A549 (cell line): ENCODE results near the gene CAB39.

Source experiments
- BHLHE40 ChIP-seq: IDR thresholded peaks from 2 replicates; pipeline ENCODE4 v1.6.1; 2012; ENCODE audit warnings: low read depth, low read length, inconsistent platforms
- MAZ ChIP-seq: fragments of 150-350 bp; IDR thresholded peaks from 2 replicates; pipeline ENCODE4 v1.6.1; 2014; ENCODE audit warnings: antibody characterized with exemption, low read depth, low read length, borderline replicate concordance
- POLR2A ChIP-seq: IDR thresholded peaks from 2 replicates; pipeline ENCODE4 v1.6.1; 2012; ENCODE audit warnings: mild to moderate bottlenecking, low read length
- POLR2AphosphoS2 ChIP-seq: conservative IDR thresholded peaks from 2 replicates; pipeline ENCODE4 v1.6.1; 2012; ENCODE audit warnings: low read length, improper control_type of control experiment, inconsistent platforms
- RFX5 ChIP-seq: fragments of 450-650 bp; IDR thresholded peaks from 2 replicates; pipeline ENCODE4 v1.7.1; 2014; ENCODE audit warnings: antibody characterized with exemption, mild to moderate bottlenecking, moderate library complexity
- ZNF302 ChIP-seq: fragments of 250-450 bp; sonication (Bioruptor Pico); IDR thresholded peaks from 2 replicates; pipeline ENCODE4 v1.9.0; 2021; ENCODE audit warnings: inconsistent platforms, mild to moderate bottlenecking, moderate library complexity
- TF ChIP-seq, protein P1 (sequence below): IDR thresholded peaks from 2 replicates; pipeline ENCODE4 v1.6.1; 2012
- TF ChIP-seq, protein P2 (sequence below): IDR thresholded peaks from 2 replicates; pipeline ENCODE4 v1.6.1; 2012
- TF ChIP-seq, protein P3 (sequence below): fragments of >200 bp; sonication (Bioruptor Twin); formaldehyde crosslinking; IDR thresholded peaks from 3 replicates; pipeline ENCODE4 v1.5.1; 2016
- TF ChIP-seq, protein P4 (sequence below): fragments of 200-600 bp; sonication (generic); IDR thresholded peaks from 2 replicates; pipeline ENCODE4 v1.6.1; 2016; ENCODE audit warnings: antibody characterized with exemption, mild to moderate bottlenecking, moderate library complexity
- TF ChIP-seq, protein P5 (sequence below): fragments of 150-350 bp; IDR thresholded peaks from 2 replicates; pipeline ENCODE4 v1.6.1; 2014; ENCODE audit warnings: low read depth, mild to moderate bottlenecking, low read length
- TF ChIP-seq, protein P6 (sequence below): IDR thresholded peaks from 2 replicates; pipeline ENCODE4 v1.6.1; 2012; ENCODE audit warnings: low read depth, borderline replicate concordance

DNA sequence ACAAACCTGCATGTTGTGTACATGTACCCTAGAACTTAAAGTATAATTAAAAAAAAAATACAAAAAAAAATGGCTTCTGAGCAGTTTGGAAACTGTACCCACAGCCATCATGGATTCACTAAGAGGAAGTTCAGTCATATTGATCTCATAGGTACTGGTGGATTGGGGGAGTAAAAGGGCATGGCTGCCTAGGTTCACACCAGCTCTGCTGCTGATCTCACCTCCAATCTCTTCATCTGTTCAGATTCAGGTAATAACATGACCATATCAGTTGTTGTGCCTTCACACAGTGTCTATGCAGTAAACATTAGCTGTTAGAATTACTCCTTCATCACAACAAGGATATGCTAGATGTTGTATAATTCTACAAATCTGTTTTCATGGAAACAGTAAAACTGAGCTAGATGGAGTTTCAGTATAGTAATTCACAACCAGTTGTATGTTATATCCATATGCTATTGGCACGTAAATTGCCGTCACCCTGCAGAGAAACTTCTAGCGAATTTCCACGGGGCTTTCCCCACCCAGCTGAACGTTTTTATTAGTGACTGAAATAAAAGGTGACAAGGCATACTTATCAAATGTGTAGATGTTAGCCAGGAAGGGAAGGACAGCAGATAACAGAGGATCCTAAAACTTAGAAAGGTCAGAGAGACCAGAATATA lies 92.8 kb downstream of the CAB39 start:
- TF ChIP-seq, protein P1, sequence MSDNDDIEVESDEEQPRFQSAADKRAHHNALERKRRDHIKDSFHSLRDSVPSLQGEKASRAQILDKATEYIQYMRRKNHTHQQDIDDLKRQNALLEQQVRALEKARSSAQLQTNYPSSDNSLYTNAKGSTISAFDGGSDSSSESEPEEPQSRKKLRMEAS = no peak
- TF ChIP-seq POLR2A (no peak), POLR2AphosphoS2 (no peak), BHLHE40 (no peak), MAZ (no peak), ZNF302 (no peak), RFX5 (no peak)
- TF ChIP-seq, protein P2, sequence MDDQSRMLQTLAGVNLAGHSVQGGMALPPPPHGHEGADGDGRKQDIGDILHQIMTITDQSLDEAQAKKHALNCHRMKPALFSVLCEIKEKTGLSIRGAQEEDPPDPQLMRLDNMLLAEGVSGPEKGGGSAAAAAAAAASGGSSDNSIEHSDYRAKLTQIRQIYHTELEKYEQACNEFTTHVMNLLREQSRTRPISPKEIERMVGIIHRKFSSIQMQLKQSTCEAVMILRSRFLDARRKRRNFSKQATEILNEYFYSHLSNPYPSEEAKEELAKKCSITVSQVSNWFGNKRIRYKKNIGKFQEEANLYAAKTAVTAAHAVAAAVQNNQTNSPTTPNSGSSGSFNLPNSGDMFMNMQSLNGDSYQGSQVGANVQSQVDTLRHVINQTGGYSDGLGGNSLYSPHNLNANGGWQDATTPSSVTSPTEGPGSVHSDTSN = no peak
- TF ChIP-seq, protein P3, sequence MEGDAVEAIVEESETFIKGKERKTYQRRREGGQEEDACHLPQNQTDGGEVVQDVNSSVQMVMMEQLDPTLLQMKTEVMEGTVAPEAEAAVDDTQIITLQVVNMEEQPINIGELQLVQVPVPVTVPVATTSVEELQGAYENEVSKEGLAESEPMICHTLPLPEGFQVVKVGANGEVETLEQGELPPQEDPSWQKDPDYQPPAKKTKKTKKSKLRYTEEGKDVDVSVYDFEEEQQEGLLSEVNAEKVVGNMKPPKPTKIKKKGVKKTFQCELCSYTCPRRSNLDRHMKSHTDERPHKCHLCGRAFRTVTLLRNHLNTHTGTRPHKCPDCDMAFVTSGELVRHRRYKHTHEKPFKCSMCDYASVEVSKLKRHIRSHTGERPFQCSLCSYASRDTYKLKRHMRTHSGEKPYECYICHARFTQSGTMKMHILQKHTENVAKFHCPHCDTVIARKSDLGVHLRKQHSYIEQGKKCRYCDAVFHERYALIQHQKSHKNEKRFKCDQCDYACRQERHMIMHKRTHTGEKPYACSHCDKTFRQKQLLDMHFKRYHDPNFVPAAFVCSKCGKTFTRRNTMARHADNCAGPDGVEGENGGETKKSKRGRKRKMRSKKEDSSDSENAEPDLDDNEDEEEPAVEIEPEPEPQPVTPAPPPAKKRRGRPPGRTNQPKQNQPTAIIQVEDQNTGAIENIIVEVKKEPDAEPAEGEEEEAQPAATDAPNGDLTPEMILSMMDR = no peak
- TF ChIP-seq, protein P4, sequence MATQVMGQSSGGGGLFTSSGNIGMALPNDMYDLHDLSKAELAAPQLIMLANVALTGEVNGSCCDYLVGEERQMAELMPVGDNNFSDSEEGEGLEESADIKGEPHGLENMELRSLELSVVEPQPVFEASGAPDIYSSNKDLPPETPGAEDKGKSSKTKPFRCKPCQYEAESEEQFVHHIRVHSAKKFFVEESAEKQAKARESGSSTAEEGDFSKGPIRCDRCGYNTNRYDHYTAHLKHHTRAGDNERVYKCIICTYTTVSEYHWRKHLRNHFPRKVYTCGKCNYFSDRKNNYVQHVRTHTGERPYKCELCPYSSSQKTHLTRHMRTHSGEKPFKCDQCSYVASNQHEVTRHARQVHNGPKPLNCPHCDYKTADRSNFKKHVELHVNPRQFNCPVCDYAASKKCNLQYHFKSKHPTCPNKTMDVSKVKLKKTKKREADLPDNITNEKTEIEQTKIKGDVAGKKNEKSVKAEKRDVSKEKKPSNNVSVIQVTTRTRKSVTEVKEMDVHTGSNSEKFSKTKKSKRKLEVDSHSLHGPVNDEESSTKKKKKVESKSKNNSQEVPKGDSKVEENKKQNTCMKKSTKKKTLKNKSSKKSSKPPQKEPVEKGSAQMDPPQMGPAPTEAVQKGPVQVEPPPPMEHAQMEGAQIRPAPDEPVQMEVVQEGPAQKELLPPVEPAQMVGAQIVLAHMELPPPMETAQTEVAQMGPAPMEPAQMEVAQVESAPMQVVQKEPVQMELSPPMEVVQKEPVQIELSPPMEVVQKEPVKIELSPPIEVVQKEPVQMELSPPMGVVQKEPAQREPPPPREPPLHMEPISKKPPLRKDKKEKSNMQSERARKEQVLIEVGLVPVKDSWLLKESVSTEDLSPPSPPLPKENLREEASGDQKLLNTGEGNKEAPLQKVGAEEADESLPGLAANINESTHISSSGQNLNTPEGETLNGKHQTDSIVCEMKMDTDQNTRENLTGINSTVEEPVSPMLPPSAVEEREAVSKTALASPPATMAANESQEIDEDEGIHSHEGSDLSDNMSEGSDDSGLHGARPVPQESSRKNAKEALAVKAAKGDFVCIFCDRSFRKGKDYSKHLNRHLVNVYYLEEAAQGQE = no peak
- TF ChIP-seq, protein P5, sequence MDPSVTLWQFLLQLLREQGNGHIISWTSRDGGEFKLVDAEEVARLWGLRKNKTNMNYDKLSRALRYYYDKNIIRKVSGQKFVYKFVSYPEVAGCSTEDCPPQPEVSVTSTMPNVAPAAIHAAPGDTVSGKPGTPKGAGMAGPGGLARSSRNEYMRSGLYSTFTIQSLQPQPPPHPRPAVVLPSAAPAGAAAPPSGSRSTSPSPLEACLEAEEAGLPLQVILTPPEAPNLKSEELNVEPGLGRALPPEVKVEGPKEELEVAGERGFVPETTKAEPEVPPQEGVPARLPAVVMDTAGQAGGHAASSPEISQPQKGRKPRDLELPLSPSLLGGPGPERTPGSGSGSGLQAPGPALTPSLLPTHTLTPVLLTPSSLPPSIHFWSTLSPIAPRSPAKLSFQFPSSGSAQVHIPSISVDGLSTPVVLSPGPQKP = no peak
- TF ChIP-seq, protein P6, sequence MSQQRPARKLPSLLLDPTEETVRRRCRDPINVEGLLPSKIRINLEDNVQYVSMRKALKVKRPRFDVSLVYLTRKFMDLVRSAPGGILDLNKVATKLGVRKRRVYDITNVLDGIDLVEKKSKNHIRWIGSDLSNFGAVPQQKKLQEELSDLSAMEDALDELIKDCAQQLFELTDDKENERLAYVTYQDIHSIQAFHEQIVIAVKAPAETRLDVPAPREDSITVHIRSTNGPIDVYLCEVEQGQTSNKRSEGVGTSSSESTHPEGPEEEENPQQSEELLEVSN = no peak
